B cell (primary cell): ENCODE data around the gene PNLDC1.

Source experiments
- EZH2 ChIP-seq: IDR thresholded peaks from 2 replicates; pipeline ENCODE4 v1.6.1; 2012; ENCODE audit warnings: borderline replicate concordance, low read depth, mild to moderate bottlenecking, moderate library complexity, low read length; ENCODE audit not compliant: insufficient read depth, poor library complexity, severe bottlenecking
- TF ChIP-seq, protein P1 (sequence below): fragments of 200-600 bp; IDR thresholded peaks from one replicate; pipeline ENCODE4 v1.8.0; 2022; ENCODE audit warnings: antibody characterized with exemption, mild to moderate bottlenecking

DNA sequence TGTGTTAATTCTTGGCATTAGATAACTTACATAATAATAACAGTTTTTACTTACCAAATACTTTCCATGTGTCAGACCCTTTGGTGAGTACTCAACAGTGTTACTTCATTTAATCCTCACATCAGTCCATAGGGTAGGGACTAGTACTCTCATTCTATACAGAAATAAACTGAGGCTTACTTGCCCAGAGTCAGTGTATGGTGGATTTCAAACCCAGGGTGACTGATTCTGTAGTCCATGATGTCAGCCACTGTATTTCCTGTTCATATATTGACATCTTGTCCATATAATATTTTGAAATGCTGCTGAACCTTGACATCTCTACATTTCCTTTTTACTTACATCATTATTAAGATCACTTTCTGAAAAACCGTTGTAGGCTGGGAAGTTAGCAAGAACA lies 2.5 kb upstream of the PNLDC1 start:
- TF ChIP-seq, protein P1, sequence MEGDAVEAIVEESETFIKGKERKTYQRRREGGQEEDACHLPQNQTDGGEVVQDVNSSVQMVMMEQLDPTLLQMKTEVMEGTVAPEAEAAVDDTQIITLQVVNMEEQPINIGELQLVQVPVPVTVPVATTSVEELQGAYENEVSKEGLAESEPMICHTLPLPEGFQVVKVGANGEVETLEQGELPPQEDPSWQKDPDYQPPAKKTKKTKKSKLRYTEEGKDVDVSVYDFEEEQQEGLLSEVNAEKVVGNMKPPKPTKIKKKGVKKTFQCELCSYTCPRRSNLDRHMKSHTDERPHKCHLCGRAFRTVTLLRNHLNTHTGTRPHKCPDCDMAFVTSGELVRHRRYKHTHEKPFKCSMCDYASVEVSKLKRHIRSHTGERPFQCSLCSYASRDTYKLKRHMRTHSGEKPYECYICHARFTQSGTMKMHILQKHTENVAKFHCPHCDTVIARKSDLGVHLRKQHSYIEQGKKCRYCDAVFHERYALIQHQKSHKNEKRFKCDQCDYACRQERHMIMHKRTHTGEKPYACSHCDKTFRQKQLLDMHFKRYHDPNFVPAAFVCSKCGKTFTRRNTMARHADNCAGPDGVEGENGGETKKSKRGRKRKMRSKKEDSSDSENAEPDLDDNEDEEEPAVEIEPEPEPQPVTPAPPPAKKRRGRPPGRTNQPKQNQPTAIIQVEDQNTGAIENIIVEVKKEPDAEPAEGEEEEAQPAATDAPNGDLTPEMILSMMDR = no peak
- no peak for TF ChIP-seq EZH2
